NCI-H2107 (cell line): ENCODE measurements around the gene TFEB.

ENCODE experiments used
- DNase-seq: peaks from one replicate; lab custom pipeline; 2025; lab: John Stamatoyannopoulos, UW

The TFEB gene

DNA sequence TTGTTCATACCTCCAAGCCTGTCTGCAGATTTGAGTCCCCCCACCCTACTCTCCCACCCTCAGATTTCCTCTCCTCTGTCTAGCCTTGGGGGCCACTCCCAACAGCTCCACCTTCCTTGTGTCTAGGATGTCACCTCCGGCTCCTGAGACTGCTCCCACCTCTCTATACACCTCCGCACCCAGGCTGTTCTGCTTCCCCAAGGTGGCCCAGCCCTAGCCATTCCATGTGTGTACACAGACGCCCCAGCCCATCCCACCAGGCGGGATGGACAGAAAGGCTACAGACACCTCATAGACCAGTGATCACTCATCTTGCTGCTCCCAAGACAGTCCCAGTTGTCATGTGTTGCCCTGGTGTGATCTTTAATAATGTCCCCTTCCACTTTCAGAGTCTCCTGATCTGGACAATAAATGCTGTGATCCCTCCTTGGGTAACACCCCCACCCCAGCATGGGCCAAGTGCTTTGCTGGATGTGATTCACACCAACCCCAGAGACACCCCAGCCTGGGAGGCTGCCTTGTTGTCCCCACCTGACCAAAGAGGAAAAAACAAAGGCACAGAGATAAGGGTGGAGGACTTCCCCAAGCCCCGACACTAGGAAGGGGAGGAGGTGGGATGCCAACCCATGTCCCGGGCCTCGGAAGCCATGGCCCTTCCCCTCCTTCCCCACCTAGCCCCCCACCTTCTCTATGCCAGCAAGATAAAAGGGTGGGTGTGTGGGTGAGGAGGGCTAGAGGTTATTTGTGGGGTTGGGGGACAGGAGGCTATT lies 61.0 kb downstream of the TFEB start:
- DNase-seq: no peak

DNA sequence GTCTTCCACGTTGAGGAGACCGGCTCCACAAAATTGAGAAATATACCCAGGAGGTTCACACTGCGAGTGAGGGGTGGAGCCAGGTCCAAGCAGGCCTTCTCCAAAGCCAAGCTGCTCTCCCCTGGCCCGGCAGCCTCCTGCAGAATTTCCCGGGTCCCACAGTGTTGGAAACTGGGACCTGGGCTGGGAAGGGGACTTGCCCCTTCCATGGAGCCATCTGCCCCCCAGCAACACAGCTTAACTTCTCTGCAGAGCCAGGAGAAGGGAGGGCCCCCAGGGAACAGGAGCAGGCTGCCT lies 61.8 kb downstream of the TFEB start:
- no peak for DNase-seq

DNA sequence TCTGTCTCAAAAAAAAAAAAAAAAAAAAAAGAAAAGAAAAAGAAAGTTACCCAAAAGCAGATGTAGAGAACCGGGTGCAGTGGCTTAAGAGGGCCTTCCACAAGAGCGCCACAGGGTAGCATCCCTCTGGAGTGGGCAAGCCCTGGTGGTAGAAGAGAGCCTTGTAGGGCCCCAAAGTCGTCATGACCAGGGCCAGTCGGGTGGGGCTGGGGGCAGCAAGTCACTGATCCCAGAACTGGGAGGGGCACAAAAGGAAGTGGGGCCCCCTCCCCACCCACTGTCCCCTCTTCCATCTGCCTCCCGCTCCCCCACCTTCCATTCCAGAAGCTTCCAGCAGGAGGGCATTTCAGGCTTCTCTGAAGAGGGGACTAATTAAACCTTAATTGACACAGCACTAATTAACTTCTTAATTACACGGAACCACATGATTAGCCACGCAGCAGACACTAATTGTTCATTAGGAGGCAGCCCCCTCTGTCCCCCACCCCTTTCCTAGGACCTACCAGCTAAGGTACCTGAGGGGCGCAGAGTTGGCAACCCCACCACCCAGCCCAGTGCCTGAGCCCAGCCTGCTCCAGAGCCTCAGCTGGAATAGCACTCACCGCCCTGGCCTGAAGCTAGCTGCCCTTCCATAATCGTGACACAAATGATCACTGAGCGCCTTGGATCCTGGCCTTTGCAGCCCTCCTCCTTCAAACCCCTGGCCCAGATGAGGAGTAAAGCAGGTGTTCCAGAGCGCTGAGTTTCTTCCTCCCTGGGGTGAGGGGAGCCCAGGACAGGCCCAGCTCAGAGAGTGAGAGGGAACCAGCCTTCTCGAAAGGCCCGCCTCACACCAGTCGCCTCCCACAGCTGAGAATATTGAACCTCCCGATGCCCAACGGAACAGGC lies 62.3 kb downstream of the TFEB start:
- DNase-seq: no peak

DNA sequence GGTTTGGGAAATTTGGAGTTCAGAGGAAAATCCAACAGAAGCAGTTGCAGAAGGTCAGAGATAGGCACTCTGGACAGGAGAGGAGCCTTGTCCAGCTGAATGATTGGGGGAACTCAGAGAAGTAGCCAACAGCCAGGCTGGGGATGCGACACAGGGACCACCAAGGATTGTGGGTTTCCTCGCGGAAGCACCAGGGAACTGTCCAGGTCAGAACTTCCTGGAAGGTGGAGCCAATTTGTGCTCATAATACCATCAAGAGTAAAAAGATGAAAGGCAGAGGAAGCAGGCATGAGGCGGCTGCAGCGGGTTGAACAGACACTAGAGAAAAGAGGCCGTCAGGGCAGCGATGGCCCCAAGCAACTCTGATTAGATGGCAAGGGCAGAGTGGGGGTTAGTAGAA lies 63.4 kb downstream of the TFEB start:
- DNase-seq: no peak

DNA sequence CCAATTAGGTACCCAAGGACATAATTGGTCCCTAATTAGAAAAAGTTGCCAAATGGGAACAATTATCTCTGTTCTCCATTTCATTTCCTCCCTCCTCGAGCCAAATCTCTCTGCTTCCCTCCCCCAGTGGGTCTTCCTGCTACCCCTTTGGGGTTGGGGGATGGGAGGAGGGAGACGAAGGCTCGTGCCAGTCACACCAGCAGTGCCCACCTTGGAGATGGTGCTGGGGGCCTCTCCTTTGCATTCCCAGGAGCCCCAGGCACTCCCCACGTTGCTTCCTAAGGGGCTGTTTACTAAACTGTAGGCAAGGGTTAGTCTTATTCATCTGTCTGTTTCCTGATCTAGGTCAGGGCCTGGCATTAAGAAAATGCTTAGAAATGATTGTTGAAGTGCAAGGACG lies 64.0 kb downstream of the TFEB start:
- no peak for DNase-seq

DNA sequence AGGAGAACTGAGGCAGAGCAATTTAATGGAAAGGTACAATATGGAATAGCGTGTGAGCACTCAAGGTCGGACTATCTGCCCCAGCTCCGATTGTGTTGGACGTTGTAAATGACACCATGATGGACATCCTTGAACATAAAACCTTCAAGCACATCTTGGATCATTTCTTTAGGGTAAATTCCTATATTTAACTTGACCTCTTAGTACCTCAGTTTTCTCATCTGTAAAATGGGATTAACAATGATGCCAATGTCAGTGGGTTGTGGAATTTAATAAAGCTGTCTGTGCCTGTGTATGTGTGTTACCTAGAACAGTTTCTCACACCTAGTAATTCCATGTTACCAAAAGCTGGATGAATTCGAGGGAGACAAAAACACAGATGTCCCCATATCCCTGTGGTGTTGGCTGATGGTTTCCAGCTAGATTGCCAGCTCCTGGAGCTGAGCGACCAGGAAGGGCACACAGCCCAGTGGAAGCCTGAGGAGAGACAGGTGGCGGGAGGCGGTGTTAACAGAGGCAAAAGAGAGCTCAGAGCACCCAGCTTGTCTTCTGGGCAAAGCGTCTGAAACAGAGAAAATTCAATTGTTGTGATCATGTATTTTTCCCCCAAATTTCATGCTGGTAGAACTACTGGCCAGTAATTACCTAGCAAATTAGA lies 64.6 kb downstream of the TFEB start:
- no peak for DNase-seq

DNA sequence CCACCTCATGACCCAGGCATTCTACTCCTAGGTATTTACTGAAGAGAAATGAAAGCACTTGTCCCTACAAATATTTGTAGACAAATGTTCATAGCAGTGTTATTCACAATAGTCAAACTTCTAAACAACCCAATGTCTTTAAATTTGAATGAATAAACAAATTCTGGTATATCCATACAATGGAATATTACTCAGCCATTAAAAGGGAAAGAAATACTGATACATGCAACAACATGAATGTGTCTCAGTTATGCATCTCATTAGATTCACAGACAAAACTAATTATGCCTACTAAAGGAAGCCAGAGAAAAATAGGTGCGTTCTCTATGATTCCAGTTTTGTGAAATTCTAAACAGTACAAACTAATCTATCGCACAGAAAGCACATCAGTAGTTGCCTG lies 66.4 kb downstream of the TFEB start:
- no peak for DNase-seq

DNA sequence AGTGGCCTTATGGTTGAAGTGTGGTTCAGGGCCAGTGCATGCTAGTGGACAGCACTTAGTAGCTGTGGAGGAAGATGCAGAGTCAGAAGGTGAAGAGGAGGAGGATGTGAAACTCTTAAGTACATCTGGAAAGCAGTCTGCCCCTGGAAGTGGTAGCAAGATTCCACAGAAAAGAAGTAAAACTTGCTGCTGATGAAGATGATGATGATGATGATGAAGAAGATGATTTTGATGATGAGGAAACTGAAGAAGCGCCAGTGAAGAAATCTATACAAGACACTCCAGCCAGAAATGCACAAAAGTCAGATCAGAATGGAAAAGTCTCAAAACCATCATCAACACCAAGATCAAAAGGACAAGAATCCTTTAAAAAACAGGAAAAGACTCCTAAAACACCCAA lies 68.2 kb downstream of the TFEB start:
- DNase-seq: no peak

DNA sequence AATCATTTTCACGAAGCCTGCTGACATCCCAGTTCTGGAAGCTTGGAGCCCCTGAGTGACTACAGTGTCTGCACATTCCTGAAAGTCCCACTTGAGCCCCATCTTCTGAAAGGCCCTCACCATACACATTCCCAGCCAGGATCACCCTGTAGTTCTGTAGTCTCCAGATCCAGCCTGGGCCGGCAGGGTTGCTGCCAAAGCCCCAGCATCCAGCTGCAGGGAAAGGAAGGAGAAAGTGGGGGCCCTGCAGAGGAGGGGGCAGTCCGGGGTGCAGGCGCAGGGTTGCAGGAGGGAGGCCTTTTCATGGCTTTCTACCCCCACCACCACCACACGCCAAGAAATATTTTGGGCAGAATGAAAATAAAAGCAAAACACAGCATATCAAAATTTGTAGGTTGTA lies 71.1 kb downstream of the TFEB start:
- no peak for DNase-seq

DNA sequence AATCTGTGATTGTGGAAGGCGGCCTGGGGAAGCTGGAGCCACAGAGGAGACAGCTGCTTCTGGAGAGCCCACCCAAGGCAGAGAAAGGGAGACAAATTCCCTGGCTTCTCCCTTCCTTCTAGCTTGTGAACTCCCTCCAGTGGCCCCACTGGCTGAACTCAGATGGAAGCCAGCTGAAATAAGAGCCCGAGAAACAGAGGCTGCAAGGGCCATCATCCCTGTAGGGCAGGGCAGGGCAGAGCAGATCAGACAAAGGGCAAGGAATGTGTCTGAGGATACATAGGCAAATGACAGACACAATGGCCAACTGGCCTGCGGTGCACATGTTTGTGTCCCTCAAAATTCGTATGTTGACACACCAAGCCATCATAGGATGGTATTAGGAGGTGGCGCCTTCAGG lies 71.8 kb downstream of the TFEB start:
- no peak for DNase-seq

DNA sequence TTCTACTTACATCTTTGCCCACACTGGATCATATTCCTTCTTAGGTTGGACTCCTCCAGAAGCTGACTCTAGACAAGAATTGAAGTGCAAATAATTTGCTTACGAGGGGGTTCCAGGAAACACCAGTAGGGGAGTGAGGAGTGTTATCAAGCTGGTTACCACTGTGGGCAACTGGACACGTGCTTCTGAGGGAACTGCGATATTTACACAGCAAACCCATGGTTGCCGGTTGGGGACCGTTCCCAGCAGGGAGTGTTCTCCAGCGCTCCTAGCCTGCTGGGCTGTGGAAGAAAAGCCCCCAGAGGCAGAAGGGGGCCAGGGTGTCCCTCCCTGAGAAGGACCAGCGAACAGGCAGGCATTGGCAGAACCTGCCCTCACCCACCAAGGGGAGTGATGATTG lies 75.5 kb downstream of the TFEB start:
- DNase-seq: no peak

DNA sequence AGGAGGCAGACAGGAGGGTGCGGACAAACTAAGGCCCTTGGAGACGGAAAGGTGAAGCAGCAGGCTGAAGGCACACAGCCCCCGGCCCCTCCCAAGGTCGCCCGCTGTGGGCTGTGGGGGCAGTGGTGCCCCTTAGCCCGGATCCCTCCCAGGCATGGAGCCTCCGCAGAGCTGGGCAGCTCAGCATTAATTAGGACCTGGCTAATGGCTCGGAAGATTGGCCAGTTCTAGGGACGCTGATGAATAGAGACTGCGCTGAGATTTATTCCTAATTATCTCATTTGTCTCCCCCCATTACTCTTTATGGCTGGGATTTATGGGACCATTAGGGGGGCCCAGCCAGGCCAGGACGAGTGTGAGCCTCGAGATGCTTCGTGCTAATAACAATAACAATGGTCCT lies 76.8 kb downstream of the TFEB start:
- DNase-seq: no peak

DNA sequence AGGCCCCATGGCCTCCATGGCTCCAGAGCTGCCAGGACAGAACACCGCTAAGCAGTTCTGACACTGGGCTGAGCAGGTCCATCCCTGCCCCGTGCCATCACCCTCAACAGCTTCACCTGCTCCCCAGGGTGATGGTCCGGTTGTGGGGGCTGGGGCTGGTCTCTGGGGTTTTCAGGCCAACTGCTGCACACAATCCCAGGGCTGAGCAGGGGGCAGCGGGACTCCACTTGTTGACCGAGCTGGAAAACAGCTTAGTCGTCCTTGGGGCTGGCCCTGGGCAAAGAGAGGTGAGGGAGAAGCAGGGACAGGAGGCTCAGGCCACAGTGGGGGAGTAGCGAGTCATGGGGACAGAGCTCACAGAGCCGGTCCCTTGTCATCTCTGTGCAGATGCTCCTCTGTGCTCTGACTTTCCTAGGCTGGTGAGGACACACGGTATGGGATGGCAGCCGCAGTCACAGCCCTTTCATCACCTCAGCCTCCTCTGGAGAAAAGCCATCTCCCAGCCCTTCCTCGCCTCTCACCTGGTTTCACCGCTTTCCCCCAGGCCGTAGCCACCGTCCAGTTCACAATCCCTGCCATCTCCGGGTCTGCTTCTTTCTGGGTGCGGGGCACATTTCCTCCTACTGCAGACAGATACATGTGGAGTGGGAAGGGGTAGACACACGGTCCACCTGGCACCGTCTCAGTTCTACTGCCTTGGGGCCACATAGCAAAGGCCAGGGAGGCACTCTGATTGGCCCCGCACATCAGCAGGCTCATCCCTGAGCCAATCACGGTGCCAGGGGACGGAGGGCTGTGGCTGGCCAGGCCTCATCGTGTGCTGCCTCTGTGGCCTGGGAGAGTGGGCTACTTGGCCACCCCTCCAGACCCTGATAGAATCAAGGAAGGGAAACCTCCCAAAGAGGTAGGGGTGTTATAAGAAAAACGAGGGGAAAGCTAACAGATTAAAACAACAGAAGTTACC lies 78.0 kb downstream of the TFEB start:
- DNase-seq: no peak

DNA sequence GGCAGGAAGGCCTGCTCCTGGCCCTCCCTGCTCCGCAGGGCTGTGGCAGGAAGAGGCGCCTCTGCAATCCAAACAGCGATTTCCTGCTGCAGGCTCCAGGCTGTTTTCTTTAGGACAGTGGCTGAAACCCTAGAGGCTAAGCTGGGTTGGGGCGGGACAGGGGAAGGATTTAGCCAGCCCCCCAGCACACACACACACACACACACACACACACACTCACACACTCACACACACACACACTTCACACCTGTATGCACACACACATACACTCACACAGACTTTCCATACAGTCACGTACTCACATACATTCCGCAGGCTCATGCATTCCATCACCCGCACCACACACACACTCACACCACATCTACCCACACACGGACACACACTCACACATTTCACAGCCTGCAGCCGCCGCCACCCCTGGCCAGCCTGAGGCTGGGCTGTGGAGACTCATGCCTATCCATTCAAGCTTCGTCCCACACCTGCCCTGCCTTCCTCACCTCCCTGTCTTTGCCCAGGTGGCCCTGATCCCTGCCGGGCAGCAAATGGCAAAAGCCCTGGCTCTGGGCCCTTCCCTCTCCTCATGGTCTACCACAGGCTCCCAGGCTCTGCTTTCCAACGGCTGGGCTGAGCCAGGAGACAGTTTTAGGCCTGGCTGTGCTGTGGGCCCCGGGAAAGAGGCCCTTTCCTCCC lies 79.3 kb downstream of the TFEB start:
- DNase-seq: no peak

DNA sequence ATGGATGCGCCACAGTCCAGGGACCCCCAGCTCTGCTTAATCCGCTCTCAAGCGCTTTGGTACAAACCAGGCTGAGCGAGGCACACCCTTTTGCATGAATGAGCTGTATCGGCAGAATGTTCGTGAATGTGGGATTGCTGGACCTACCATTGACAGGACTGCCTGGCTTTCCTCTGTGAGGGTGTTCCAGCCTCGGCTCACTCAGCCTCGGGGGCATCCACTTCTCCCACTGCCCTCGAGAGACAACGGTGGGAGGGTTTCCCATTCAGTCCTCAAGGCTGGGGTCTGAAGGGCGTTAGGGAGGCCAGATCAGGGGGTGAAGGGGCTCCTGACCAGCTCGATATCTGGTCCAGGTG lies 79.8 kb downstream of the TFEB start:
- DNase-seq: no peak

DNA sequence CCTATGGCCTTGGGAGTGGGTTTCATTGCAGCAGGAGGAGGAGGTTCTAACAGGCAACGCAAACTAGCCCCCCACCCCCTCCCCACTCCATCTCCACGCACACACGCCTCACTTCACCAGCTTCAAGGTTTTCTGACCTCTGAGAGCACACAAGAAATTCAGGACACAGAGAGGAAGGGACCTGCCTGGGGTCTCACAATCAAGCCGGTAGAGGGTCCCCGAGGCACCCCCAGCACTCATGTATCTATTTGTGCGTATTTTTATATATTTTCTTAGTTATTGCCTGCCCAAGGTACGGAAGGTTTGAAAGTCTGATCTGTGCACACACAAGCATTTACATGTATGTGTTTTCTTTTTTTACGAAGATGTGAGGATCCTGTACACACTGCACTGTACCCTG lies 80.2 kb downstream of the TFEB start:
- no peak for DNase-seq

DNA sequence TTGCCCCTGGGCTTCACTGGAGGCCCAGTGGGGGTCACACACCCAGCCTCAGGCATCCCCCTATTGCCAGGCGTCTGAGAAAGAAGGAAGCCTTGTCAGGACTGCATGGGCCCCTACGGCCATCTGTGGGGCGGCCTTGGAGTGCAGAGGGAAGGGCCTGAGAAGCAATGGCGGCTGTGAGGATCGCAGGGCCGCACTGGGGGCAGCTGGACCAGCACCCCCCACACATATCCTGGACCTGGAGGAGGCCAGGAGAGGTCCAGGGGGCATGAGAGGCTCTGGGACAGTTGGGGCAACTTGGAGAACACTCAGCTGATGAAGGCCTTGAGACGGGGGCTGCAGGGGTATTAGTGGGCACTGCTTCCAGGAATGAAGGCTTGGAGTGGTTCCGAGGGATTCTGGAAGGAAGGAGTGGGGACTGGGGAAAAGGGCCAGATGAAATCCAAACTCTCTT lies 80.7 kb downstream of the TFEB start:
- no peak for DNase-seq

DNA sequence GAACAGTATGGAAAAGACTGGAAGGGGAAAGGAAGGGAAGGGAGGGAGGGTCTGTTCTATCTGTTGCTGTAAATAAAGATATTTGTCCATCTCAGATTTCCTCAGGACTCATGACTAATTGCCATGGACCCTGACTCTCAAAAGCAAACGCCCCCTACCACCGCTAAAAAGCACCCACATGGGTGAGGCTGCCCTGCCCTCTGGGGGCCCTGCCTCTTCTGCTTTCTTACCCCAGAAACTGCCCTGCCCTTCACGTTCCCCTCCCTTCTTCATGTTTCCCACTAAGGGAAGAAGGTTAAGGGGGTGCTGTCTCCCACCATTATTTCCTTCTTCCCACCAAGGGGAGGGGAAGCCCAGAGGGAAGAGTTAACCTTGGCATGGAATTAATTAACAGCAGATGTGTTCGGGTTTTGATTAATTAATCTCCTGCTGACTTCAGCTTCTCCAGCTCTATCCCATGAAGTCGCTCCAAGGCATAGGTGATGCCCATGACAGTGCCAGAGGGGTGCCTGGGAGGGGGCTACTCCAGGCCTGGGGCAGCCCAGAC lies 81.2 kb downstream of the TFEB start:
- DNase-seq: no peak

DNA sequence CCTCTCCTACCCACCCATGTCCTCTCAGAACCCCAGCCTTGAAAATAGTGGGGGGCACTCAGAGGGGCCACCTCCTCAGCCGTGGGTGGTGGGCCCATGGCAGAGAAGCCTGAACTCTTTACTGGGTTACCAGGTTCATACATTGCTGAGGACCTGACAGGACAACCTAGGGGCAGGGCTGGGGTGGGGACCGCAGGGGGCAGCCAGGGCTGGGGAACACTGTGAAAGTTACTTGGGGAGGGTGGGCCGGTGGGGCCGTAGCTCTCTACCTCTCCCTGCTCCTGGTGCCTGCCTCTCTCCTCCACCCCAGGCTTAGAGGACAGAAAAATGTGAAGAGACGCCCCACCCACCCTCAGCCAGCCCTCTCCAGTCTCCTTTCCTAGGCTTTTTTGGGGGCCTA lies 81.7 kb downstream of the TFEB start:
- no peak for DNase-seq

DNA sequence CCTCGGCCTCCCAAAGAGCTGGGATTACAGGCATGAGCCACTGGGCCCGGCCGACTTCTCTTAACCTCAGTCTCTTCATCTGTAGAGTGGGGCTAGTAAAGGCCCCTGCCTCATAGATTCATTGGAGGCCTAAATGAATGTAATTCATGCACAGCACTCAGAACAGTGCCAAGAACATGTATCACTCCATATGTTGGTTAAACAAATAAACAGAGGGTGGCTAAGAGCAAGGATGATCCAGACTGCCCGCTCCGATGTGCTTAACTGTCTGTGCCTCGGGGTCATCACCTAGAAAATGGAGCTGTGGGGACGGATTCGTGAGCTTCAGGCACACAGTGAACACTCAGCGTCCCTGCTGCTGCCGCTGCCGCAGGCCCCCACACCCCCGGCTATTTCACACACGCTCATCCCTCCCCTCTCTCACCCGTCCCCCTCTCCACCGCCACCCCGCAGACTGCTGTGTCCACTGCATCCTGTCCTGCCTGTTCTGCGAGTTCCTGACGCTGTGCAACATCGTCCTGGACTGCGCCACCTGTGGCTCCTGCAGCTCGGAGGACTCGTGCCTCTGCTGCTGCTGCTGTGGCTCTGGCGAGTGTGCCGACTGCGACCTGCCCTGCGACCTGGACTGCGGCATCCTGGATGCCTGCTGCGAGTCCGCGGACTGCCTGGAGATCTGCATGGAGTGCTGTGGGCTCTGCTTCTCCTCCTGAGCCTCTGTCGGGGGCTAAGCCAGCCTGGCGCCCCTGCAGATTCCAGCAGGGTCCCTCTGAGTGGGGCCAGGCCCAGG lies 82.3 kb downstream of the TFEB start:
- DNase-seq: no peak
